NCI-H2107 treated with DMSO at 0.1 percent for 48 hours (cell line): ENCODE data around the gene PLK3.

Experiments
- DNase-seq: peaks from one replicate; lab custom pipeline; 2025; ENCODE audit not compliant: unreplicated experiment; lab: John Stamatoyannopoulos, UW

The PLK3 gene

DNA sequence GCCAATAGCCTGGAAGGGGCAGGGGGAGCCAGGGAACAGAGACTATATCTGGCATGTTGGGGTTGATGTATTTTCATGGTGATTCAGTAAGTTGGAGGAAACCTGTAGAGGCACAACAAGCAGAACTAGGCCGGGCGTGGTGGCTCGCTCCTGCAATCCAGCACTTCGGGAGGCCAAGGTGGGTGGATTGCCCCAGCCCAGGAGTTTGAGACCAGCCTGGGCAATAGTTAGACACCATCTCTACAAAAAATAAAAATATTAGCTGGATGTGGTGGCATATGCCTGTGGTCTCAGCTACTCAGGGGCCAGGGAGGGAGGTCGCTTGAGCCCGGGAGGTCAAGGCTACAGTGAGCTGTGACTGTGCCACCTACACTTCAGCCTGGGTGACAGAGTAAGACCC, 53.0 kb downstream of the PLK3 start:
- no peak for DNase-seq

DNA sequence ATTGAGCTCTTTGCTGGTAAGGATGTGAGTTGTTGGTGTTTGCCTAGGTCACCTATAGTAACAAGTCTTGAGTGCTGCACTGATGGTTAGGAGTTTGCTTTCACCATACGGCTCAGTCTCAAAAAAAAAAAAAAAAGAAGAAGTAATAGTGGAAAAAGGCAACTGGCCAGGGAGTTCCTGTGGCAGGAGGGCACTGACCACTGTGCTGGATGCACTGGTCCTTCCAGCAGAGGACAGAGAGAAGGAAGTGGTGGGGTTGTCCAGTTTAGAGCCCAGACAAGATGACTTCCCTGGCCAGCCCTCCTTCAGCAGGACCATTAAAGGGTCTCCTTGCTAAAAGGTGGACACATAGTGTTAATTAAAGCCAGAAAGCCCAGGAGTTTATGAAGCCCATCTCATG, 54.8 kb downstream of the PLK3 start:
- no peak for DNase-seq
